NCI-H345 (cell line): ENCODE measurements around the gene PTEN.
"Not testable (repeated sequence)": the region's sequence is repeated elsewhere in the genome, so short reads cannot be mapped to it uniquely, and the experiment has no call there.

Experiments used
- DNase-seq: peaks from one replicate; lab custom pipeline; 2025; lab: John Stamatoyannopoulos, UW

PTEN gene

GRCh38 chr10:87869773-87870551, 6.5 kb downstream of the PTEN start:
- no peak for DNase-seq

- DNase-seq = no peak
Measured at GRCh38 chr10:87872828-87873227, 9.4 kb downstream of the PTEN start.

DNA sequence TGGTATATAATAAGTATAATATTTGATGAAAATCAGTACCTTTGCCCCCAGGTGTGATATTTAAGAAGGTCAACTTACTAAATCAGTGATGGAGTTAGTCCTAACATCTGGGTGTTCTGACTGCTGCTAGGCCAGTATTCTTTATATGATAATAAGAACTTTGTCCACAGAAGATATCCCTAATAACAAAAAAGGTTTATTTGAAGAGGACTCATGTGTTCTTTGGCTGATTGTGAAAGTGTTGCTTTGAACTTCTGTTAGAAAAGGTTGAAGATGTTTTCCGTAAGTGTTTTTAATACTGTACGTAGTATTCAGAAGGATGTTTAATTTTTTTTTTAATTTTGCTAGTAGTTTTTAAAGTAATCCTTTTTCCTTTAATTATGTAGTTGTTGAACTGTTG, 10.2 kb downstream of the PTEN start:
- no peak for DNase-seq

DNA sequence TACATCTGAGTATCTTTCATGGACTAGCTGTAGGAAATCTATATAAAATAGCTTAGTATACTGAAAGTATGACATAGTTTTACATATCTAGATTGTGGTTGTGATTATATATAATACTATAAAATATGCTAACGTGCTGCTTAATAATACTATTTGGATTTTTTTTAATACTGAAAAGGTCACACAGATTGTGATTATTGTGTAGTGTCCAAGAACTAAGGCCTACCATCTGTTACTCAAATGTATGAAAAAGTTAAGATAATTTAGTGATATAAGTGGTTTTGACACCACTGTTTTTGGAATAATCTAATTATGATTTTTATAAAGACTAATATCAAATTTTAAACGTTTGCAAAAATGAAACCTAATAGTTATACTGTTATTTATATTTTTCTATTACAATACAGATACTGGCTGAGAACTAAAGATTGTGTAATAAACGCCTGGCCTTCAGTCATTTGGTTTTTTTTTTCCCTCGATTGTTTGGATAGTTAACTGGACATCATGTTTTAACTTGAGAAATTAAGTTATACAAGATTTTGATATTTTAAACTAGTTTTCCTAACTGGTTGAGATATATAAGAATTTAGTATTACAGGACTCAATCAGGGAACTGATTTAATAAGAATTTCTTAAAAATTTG, 12.6 kb downstream of the PTEN start:
- no peak for DNase-seq

DNA sequence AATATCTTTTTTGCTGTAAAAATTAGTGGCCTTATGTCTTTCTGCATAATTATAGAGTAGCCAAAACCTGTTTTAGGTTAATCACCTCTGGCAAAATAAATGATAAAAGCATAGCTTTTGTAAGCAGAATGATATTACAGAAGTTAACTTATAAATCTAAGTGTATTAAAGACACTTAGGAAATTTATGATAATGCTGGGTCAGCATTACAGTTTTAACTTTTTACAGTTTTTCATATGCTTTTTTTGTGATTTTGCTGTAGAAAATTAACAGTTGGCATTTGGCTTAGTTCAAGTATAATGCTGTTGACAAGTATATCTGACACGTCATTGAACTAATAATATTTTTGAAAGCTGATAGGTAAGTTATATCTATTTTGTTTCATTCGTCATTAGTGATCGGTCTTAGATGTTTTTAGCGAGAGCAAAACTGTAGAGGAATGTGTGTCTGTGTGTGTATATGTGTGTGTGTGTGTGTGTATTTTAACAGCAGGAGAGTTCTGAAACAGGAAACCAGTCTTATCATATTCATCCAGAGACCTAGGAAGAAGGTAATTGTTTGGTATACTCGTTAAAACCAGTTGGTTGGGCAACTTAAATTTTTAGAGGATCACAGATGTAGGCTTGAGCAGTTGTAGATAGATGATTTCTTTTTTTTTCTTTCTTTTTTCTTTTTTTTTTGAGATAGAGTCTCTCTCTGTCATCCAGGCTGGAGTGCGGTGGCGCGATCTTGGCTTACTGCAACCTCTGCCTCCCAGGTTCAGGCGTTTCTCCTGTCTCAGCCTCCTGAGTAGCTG, 15.4 kb downstream of the PTEN start:
- DNase-seq = no peak

GRCh38 chr10:87880336-87880735, 16.9 kb downstream of the PTEN start:
- no peak for DNase-seq

DNA sequence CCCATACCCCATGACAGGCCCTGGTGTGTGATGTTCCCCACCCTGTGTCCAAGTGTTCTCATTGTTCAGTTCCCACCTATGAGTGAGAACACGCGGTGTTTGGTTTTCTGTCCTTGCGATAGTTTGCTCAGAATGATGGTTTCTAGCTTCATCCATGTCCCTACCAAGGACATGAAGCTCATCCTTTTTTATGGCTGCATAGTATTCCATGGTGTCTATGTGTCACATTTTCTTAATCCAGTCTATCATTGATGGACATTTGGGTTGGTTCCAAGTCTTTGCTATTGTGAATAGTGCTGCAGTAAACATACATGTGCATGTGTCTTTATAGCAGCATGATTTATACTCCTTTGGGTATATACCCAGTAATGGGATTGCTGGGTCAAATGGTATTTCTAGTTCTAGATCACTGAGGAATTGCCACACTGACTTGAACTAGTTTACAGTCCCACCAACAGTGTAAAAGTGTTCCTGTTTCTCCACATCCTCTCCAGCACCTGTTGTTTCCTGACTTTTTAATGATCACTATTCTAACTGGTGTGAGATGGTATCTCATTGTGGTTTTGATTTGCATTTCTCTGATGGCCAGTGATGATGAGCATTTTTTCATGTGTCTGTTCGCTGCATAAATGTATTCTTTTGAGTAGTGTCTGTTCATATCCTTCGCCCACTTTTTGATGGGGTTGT, 18.1 kb downstream of the PTEN start:
- not testable (repeated sequence) for DNase-seq

DNA sequence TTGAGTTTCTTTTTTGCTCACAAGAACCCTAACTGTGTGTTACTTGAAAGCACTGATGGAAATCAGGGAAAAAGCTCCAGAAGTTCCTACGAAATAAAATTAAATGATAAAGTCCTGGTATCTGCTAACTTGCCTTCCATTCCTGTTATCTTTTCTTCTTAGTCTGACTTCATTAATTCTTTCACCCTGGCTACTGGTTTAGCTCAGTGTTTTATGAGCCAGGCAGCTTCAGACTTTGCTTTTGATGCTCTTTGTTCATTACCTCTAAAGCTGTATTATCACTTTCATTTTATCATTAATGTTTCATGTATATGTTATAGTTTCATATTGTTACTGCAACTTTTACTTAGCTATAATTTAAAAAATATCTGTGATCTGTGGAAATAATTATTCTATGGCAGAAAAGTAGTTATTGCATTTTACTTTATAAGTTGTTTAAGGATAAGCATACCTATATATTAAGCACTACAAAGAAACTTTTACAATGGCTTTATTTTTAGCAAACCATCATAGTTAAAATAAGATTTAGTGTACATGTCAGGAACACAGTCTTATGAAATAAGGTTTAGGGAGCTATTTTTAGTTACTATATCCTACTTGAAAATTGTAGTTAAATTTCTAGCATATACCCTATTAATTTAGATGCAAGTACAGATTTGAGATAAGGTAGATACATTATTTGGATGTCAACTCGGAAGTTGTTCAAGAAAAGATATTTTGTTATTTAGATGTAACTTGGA, 19.3 kb downstream of the PTEN start:
- no peak for DNase-seq

GRCh38 chr10:87886635-87887034, 23.2 kb downstream of the PTEN start:
- no peak for DNase-seq

DNA sequence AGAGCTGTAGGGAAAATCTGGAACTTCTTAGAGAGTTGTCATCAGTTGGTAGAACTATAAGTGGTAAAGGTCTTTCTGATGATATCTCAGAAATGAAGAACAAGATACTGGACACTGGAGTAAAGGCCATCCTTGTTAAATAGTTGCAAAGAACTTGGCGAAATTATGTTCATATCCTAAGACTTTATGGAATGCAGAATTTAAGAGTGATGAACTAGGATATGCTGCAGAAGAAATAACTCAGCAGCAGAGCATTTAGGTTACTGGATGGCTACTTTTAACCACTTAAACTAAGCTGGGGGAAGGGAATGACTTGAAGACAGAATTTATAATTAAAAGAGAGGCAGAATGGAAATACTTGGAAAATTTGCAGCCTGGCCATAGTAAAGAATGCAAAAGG, 23.7 kb downstream of the PTEN start:
- DNase-seq = no peak

DNA sequence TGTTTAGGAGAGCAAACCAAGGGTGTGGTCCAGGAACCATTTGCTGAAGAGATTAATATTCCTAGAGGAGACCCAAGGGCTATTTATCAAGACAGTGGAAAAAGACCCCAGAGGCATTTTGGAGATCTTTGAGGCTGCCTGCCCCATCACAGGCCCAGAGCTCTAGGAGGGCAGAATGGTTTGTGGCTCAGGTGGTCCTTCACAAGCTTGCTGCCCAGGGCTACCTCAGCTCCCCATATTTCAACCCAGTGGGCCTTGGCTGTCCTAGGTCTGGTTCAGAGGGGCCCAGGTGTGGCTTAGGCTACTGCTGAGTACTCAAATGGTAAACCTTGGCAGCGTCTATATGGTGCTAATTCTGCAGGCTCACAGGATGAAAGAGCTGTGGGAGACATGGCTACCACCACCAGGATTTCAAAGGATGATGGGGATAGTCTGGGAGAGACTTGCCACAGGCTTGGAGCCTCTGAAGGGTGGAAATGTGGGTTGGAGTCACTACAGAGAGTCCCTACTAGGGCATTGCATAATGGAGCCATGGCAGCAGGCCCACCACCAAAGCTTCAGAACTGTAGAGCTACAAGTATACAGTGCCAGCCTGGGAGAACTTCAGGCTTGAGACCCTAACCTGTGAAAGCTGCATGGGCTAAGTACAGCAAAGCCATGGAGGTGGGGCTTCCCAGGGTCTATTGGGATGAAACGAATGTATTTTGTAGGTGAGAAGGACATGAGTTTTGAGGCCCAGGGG, 24.3 kb downstream of the PTEN start:
- DNase-seq = no peak

DNA sequence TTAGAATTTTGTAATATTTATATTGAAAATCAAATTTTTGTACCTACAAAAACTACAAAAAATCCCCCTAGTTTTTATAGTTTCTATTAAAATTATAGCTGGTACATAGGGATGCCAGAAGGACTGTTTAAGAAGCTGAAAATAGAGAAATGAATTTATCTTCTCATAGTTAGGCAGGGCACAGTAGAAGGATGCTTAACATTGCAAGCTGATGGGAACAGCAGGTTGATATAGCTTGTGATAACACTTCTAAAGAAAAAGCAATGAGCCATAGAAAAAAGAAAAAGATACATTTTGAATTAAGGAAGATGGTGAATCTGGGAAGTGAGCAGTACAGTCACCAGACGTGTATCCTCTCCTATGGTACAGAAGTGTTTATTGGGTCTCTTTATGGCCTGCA, 32.0 kb downstream of the PTEN start:
- no peak for DNase-seq

GRCh38 chr10:87896216-87896615, 32.8 kb downstream of the PTEN start:
- DNase-seq = no peak

GRCh38 chr10:87897957-87898356, 34.5 kb downstream of the PTEN start:
- not testable (repeated sequence) for DNase-seq

DNA sequence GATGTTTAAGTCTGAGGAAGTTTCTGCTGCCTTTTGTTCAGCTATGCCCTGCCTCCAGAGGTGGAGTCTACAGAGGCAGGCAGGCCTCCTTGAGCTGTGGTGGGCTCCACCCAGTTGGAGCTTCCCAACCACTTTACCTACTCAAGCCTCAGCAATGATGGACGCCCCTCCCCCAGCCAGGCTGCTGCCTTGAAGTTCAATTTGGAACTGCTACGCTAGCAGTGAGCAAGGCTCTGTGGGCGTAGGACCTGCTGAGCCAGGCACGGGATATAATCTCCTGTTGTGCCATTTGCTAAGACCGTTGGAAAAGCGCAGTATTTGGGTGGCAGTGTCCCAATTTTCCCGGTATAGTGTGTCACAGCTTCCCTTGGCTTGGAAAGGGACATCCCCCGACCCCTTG, 40.0 kb downstream of the PTEN start:
- DNase-seq = not testable (repeated sequence)

DNA sequence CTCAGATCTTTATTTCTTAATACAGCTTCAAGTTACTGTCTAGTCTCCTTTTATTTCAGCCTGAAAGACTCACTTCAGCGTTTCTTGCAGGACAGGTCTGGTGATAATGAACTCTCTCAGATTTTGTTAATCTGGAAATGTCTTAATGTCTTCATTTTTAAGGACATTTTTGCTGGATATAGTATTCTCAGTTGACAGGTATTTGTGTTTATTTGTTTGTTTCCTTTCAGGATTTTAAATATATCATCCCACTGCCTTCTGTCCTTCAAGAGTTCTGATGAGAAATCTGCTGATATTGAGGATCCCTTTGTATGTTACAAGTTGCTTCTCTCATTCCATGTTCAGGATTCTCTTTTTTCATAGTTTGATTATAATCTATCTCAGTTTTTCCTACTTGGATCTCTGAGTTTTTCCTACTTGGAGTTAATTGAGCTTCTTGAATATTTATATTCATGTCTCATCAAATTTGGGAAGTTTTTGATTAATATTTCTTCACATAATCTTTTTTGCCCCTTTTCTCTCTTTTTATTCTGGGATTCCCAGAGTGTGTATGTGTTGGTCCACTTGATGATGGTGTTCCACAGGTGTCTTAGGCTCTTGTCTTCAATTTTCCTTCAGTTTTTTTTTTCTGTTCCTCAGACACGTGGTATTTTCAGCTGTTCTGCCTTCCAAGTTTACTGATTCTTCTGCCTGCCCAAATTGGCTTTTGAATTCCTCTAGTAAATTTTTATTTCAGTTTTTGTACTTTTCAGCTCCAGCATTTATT, 49.9 kb downstream of the PTEN start:
- DNase-seq = no peak

GRCh38 chr10:87915406-87915805, 52.0 kb downstream of the PTEN start:
- no peak for DNase-seq

GRCh38 chr10:87915989-87916388, 52.6 kb downstream of the PTEN start:
- no peak for DNase-seq

DNA sequence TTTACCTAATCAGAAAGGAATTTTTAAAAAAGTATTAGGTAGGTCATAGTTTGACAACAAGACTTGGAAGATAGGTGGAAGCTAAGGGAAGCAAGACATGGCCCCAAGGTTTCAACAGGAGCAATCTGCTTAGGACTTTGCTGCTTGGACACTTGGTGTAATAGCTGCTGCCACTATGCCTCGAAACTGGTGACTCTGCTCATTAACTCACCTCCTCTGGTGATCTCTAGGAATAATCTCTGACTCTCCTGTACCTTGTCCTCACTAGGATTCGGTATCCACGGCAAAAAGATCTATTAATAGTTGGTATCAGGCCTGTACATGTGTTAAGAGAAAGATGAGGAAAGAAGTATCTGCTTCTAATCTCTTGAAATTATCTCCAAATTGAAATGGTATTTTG, 53.1 kb downstream of the PTEN start:
- DNase-seq = no peak

DNA sequence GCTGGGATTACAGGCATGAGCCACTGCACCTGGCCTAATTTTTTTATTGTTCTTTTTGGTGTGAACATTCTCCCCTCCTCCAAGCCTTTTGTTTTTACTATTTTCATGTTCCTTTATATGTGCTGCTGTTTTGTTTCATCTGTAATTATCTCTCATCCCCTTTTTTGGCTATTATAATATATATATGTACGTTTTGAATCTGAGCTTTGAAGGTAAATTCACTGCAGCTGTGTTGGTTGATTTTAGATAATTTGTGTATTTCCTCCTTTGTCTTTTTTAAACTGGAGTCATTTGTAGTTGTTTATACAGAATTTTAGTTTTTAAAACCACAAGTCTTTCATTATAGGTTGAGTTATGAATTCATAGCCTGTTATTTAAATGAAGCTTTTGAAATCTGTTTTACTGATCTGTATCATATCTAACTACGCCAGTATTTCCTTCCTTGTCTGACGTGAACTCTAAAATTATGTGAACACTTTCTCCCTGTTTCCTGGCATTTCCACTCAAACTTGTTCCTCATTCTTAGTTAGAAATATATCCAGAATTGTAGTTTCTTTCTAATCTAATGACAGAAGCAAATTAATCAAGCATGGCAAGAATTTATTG, 54.9 kb downstream of the PTEN start:
- DNase-seq = no peak
